ENCODE data around the gene DNAJC15.

Gene DNAJC15

GRCh38 chr13:43129511-43130110 lies 106.2 kb downstream of the DNAJC15 start:
- peaks cover 46% of the 10 kb centered on the region for H3K27me3 Mint-ChIP-seq
- H3K4me3 Mint-ChIP-seq = no peak overlapping the region
- H3K9me3 Mint-ChIP-seq = no peaks in the 10 kb centered on the region
- no peak for ATAC-seq
- peaks cover 23% of the 10 kb centered on the region for H3K4me1 Mint-ChIP-seq
- no peaks in the 10 kb centered on the region for H3K36me3 Mint-ChIP-seq
- no peak overlapping the region for H3K27ac Mint-ChIP-seq

- Mint-ChIP-seq H3K4me3 (no peak overlapping the region), H3K9me3 (no peaks in the 10 kb centered on the region), H3K4me1 (peaks cover 16% of the 10 kb centered on the region), H3K27ac (no peak overlapping the region), H3K36me3 (no peaks in the 10 kb centered on the region), H3K27me3 (peaks cover 56% of the 10 kb centered on the region)
- no peak for ATAC-seq
These were observed 108.9 kb downstream of the DNAJC15 start for GRCh38 chr13:43132257-43132656.

- Mint-ChIP-seq H3K27ac (no peak overlapping the region), H3K9me3 (no peaks in the 10 kb centered on the region), H3K4me1 (peaks cover 9% of the 10 kb centered on the region), H3K27me3 (peaks cover 50% of the 10 kb centered on the region), H3K36me3 (no peaks in the 10 kb centered on the region), H3K4me3 (no peak overlapping the region)
- no peak for ATAC-seq
These were observed 109.5 kb downstream of the DNAJC15 start for GRCh38 chr13:43132911-43133310.

GRCh38 chr13:43133792-43134191 lies 110.4 kb downstream of the DNAJC15 start:
- H3K4me3 Mint-ChIP-seq = no peak overlapping the region
- H3K27me3 Mint-ChIP-seq = peaks cover 46% of the 10 kb centered on the region
- H3K27ac Mint-ChIP-seq = no peak overlapping the region
- no peak for ATAC-seq
- H3K9me3 Mint-ChIP-seq = no peaks in the 10 kb centered on the region
- no peaks in the 10 kb centered on the region for H3K36me3 Mint-ChIP-seq
- H3K4me1 Mint-ChIP-seq = peaks cover under 1% of the 10 kb centered on the region

- no peak for ATAC-seq
- H3K4me1 Mint-ChIP-seq = no peaks in the 10 kb centered on the region
- no peaks in the 10 kb centered on the region for H3K9me3 Mint-ChIP-seq
- peaks cover 35% of the 10 kb centered on the region for H3K27me3 Mint-ChIP-seq
- H3K36me3 Mint-ChIP-seq = no peaks in the 10 kb centered on the region
- H3K27ac Mint-ChIP-seq = no peak overlapping the region
- H3K4me3 Mint-ChIP-seq = no peak overlapping the region
These were observed 111.5 kb downstream of the DNAJC15 start for GRCh38 chr13:43134868-43135267.

- Mint-ChIP-seq H3K36me3 (no peaks in the 10 kb centered on the region), H3K27me3 (peaks cover 35% of the 10 kb centered on the region), H3K4me3 (no peak overlapping the region), H3K4me1 (no peaks in the 10 kb centered on the region), H3K9me3 (no peaks in the 10 kb centered on the region), H3K27ac (no peak overlapping the region)
- no peak for ATAC-seq
These were observed 112.1 kb downstream of the DNAJC15 start for GRCh38 chr13:43135516-43135915.

GRCh38 chr13:43136920-43137575 lies 113.7 kb downstream of the DNAJC15 start:
- no peak for ATAC-seq
- no peaks in the 10 kb centered on the region for H3K36me3 Mint-ChIP-seq
- H3K4me3 Mint-ChIP-seq = no peak overlapping the region
- H3K27me3 Mint-ChIP-seq = peaks cover 35% of the 10 kb centered on the region
- no peaks in the 10 kb centered on the region for H3K9me3 Mint-ChIP-seq
- no peak overlapping the region for H3K27ac Mint-ChIP-seq
- no peaks in the 10 kb centered on the region for H3K4me1 Mint-ChIP-seq

- H3K9me3 Mint-ChIP-seq = no peaks in the 10 kb centered on the region
- H3K27me3 Mint-ChIP-seq = peaks cover 21% of the 10 kb centered on the region
These were observed 115.8 kb downstream of the DNAJC15 start for GRCh38 chr13:43139211-43139610.

GRCh38 chr13:43139921-43140320 lies 116.5 kb downstream of the DNAJC15 start:
- H3K4me3 Mint-ChIP-seq = no peak overlapping the region
- no peaks in the 10 kb centered on the region for H3K4me1 Mint-ChIP-seq
- no peak for ATAC-seq
- no peaks in the 10 kb centered on the region for H3K9me3 Mint-ChIP-seq
- H3K27ac Mint-ChIP-seq = no peak overlapping the region
- peaks cover 14% of the 10 kb centered on the region for H3K27me3 Mint-ChIP-seq
- H3K36me3 Mint-ChIP-seq = no peaks in the 10 kb centered on the region

More at GRCh38 chr13:43139211-43139610, 115.8 kb downstream of the DNAJC15 start:
- H3K36me3 Mint-ChIP-seq = no peaks in the 10 kb centered on the region
- H3K4me1 Mint-ChIP-seq = no peaks in the 10 kb centered on the region
- no peak overlapping the region for H3K27ac Mint-ChIP-seq
- H3K4me3 Mint-ChIP-seq = no peak overlapping the region
- no peak for ATAC-seq

- no peak for ATAC-seq
- Mint-ChIP-seq H3K27me3 (peaks cover 6% of the 10 kb centered on the region), H3K9me3 (no peaks in the 10 kb centered on the region), H3K4me3 (no peak overlapping the region), H3K27ac (no peak overlapping the region), H3K36me3 (no peaks in the 10 kb centered on the region), H3K4me1 (no peaks in the 10 kb centered on the region)
These were observed 117.6 kb downstream of the DNAJC15 start for GRCh38 chr13:43140985-43141384.

GRCh38 chr13:43141685-43142084 lies 118.3 kb downstream of the DNAJC15 start:
- no peak for ATAC-seq
- Mint-ChIP-seq H3K27me3 (peaks cover 6% of the 10 kb centered on the region), H3K27ac (no peak overlapping the region), H3K9me3 (no peaks in the 10 kb centered on the region), H3K4me1 (no peaks in the 10 kb centered on the region), H3K4me3 (no peak overlapping the region), H3K36me3 (no peaks in the 10 kb centered on the region)

- ATAC-seq = no peak
- Mint-ChIP-seq H3K4me3 (no peak overlapping the region), H3K4me1 (no peaks in the 10 kb centered on the region), H3K36me3 (no peaks in the 10 kb centered on the region), H3K27me3 (no peaks in the 10 kb centered on the region), H3K27ac (no peak overlapping the region), H3K9me3 (no peaks in the 10 kb centered on the region)
These were observed 120.2 kb downstream of the DNAJC15 start for GRCh38 chr13:43143591-43143990.

- H3K4me1 Mint-ChIP-seq = no peaks in the 10 kb centered on the region
- H3K27me3 Mint-ChIP-seq = no peaks in the 10 kb centered on the region
- no peaks in the 10 kb centered on the region for H3K9me3 Mint-ChIP-seq
- no peaks in the 10 kb centered on the region for H3K36me3 Mint-ChIP-seq
- no peak overlapping the region for H3K27ac Mint-ChIP-seq
- ATAC-seq = no peak
- H3K4me3 Mint-ChIP-seq = no peak overlapping the region
These were observed 122.3 kb downstream of the DNAJC15 start for GRCh38 chr13:43145534-43146196.

GRCh38 chr13:43146400-43146799 lies 123.0 kb downstream of the DNAJC15 start:
- Mint-ChIP-seq H3K36me3 (no peaks in the 10 kb centered on the region), H3K27ac (no peak overlapping the region), H3K4me1 (no peaks in the 10 kb centered on the region), H3K27me3 (peaks cover 2% of the 10 kb centered on the region), H3K4me3 (no peak overlapping the region), H3K9me3 (no peaks in the 10 kb centered on the region)
- no peak for ATAC-seq

- peaks cover 12% of the 10 kb centered on the region for H3K27me3 Mint-ChIP-seq
- no peaks in the 10 kb centered on the region for H3K4me1 Mint-ChIP-seq
- H3K27ac Mint-ChIP-seq = no peak overlapping the region
- H3K4me3 Mint-ChIP-seq = no peak overlapping the region
- no peak for ATAC-seq
- no peaks in the 10 kb centered on the region for H3K9me3 Mint-ChIP-seq
- no peaks in the 10 kb centered on the region for H3K36me3 Mint-ChIP-seq
These were observed 127.2 kb downstream of the DNAJC15 start for GRCh38 chr13:43150369-43151207.
